ENCODE measurements around the gene ATP2B2.
A peak's percentile ranks its signal among the peaks of the same experiment; 100 is the strongest.

Gene ATP2B2

DNA sequence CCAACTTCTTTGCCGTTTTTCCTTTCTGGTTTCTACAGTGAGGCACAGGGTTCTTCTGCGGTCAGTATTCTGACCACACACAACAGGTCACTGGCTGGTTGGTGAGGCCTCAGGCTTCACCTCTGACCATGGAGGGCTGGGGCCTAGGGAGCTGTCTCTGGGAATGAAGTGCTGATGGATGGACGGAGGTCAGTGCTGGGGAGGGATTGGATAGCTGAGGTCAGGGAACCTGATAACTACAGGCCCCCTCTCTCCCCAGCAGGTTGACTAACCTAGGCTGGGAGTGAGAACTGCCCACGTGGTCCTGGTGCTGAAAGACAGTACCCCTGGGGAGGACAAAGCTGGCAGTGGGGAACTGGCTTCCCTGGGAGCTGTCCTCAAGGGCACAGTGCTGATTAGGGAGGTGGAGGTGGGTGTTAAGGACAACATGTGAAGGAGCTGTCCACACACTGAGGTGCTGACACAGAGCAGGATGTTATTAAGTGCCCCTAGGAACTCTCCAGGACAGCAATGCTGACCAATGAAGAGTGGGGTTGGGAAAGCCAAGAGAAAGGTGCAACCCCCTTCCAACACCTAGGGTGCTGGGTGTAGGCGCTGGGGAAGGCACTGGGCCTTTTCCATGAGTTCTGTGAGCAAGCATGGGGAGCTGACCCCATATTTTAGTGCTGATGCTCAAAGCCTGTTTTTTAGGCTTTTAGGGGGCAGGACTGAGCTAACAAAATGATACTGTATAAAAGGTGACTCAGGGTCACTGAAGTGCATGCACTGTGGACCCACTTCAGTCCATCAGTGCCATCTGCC lies 45.2 kb downstream of the ATP2B2 start (continued):
- TF ChIP-seq, protein P1, sequence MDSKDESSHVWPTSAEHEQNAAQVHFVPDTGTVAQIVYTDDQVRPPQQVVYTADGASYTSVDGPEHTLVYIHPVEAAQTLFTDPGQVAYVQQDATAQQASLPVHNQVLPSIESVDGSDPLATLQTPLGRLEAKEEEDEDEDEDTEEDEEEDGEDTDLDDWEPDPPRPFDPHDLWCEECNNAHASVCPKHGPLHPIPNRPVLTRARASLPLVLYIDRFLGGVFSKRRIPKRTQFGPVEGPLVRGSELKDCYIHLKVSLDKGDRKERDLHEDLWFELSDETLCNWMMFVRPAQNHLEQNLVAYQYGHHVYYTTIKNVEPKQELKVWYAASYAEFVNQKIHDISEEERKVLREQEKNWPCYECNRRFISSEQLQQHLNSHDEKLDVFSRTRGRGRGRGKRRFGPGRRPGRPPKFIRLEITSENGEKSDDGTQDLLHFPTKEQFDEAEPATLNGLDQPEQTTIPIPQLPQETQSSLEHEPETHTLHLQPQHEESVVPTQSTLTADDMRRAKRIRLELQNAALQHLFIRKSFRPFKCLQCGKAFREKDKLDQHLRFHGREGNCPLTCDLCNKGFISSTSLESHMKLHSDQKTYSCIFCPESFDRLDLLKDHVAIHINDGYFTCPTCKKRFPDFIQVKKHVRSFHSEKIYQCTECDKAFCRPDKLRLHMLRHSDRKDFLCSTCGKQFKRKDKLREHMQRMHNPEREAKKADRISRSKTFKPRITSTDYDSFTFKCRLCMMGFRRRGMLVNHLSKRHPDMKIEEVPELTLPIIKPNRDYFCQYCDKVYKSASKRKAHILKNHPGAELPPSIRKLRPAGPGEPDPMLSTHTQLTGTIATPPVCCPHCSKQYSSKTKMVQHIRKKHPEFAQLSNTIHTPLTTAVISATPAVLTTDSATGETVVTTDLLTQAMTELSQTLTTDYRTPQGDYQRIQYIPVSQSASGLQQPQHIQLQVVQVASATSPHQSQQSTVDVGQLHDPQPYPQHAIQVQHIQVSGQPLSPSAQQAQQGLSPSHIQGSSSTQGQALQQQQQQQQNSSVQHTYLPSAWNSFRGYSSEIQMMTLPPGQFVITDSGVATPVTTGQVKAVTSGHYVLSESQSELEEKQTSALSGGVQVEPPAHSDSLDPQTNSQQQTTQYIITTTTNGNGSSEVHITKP (tag by site-specific recombination; IDR thresholded peaks at IDR 0.05): no peak
- no peak for TF ChIP-seq ZNF157 (tag by site-specific recombination; IDR thresholded peaks at IDR 0.05)
- TF ChIP-seq ZNF843 (tag by site-specific recombination; IDR thresholded peaks at IDR 0.05): no peak
- TF ChIP-seq, protein P2, sequence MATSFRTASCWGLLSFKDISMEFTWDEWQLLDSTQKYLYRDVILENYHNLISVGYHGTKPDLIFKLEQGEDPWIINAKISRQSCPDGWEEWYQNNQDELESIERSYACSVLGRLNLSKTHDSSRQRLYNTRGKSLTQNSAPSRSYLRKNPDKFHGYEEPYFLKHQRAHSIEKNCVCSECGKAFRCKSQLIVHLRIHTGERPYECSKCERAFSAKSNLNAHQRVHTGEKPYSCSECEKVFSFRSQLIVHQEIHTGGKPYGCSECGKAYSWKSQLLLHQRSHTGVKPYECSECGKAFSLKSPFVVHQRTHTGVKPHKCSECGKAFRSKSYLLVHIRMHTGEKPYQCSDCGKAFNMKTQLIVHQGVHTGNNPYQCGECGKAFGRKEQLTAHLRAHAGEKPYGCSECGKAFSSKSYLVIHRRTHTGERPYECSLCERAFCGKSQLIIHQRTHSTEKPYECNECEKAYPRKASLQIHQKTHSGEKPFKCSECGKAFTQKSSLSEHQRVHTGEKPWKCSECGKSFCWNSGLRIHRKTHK (tag by site-specific recombination; IDR thresholded peaks at IDR 0.05): no peak
- TF ChIP-seq, protein P3, sequence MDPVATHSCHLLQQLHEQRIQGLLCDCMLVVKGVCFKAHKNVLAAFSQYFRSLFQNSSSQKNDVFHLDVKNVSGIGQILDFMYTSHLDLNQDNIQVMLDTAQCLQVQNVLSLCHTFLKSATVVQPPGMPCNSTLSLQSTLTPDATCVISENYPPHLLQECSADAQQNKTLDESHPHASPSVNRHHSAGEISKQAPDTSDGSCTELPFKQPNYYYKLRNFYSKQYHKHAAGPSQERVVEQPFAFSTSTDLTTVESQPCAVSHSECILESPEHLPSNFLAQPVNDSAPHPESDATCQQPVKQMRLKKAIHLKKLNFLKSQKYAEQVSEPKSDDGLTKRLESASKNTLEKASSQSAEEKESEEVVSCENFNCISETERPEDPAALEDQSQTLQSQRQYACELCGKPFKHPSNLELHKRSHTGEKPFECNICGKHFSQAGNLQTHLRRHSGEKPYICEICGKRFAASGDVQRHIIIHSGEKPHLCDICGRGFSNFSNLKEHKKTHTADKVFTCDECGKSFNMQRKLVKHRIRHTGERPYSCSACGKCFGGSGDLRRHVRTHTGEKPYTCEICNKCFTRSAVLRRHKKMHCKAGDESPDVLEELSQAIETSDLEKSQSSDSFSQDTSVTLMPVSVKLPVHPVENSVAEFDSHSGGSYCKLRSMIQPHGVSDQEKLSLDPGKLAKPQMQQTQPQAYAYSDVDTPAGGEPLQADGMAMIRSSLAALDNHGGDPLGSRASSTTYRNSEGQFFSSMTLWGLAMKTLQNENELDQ (tag by site-specific recombination; IDR thresholded peaks at IDR 0.05; ENCODE audit: low read depth): no peak
- no peak for TF ChIP-seq ZNF239 (tag by site-specific recombination; IDR thresholded peaks at IDR 0.05)
- TF ChIP-seq, protein P4, sequence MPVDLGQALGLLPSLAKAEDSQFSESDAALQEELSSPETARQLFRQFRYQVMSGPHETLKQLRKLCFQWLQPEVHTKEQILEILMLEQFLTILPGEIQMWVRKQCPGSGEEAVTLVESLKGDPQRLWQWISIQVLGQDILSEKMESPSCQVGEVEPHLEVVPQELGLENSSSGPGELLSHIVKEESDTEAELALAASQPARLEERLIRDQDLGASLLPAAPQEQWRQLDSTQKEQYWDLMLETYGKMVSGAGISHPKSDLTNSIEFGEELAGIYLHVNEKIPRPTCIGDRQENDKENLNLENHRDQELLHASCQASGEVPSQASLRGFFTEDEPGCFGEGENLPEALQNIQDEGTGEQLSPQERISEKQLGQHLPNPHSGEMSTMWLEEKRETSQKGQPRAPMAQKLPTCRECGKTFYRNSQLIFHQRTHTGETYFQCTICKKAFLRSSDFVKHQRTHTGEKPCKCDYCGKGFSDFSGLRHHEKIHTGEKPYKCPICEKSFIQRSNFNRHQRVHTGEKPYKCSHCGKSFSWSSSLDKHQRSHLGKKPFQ (tag by site-specific recombination; IDR thresholded peaks at IDR 0.05): no peak
- no peak for TF ChIP-seq ZNF324 (tag by site-specific recombination; IDR thresholded peaks at IDR 0.05)
- TF ChIP-seq ZNF76 (tag by site-specific recombination; IDR thresholded peaks at IDR 0.05; ENCODE audit: borderline replicate concordance, low read depth): no peak
- TF ChIP-seq, protein P5, sequence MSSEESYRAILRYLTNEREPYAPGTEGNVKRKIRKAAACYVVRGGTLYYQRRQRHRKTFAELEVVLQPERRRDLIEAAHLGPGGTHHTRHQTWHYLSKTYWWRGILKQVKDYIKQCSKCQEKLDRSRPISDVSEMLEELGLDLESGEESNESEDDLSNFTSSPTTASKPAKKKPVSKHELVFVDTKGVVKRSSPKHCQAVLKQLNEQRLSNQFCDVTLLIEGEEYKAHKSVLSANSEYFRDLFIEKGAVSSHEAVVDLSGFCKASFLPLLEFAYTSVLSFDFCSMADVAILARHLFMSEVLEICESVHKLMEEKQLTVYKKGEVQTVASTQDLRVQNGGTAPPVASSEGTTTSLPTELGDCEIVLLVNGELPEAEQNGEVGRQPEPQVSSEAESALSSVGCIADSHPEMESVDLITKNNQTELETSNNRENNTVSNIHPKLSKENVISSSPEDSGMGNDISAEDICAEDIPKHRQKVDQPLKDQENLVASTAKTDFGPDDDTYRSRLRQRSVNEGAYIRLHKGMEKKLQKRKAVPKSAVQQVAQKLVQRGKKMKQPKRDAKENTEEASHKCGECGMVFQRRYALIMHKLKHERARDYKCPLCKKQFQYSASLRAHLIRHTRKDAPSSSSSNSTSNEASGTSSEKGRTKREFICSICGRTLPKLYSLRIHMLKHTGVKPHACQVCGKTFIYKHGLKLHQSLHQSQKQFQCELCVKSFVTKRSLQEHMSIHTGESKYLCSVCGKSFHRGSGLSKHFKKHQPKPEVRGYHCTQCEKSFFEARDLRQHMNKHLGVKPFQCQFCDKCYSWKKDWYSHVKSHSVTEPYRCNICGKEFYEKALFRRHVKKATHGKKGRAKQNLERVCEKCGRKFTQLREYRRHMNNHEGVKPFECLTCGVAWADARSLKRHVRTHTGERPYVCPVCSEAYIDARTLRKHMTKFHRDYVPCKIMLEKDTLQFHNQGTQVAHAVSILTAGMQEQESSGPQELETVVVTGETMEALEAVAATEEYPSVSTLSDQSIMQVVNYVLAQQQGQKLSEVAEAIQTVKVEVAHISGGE (tag by site-specific recombination; conservative IDR thresholded peaks at IDR 0.05; ENCODE audit: low read depth): no peak
- TF ChIP-seq ZBTB21 (tag by site-specific recombination; IDR thresholded peaks at IDR 0.05): no peak
- TF ChIP-seq, protein P6, sequence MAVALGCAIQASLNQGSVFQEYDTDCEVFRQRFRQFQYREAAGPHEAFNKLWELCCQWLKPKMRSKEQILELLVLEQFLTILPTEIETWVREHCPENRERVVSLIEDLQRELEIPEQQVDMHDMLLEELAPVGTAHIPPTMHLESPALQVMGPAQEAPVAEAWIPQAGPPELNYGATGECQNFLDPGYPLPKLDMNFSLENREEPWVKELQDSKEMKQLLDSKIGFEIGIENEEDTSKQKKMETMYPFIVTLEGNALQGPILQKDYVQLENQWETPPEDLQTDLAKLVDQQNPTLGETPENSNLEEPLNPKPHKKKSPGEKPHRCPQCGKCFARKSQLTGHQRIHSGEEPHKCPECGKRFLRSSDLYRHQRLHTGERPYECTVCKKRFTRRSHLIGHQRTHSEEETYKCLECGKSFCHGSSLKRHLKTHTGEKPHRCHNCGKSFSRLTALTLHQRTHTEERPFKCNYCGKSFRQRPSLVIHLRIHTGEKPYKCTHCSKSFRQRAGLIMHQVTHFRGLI (tag by site-specific recombination; IDR thresholded peaks at IDR 0.05): no peak
- no peak for TF ChIP-seq SETDB1 (IDR thresholded peaks at IDR 0.05; ENCODE audit: insufficient read length, low read length)
- no peak for TF ChIP-seq ZBTB1 (tag by site-specific recombination; IDR thresholded peaks at IDR 0.05)
- no peak for TF ChIP-seq ZNF776 (tag by site-specific recombination; IDR thresholded peaks at IDR 0.05; ENCODE audit: borderline replicate concordance)
- TF ChIP-seq MEIS1 (CRISPR knock-in tag; IDR thresholded peaks at IDR 0.05; ENCODE audit: borderline replicate concordance): peak; percentile 38; the same call in 1 of the 2 replicates
- TF ChIP-seq, protein P7, sequence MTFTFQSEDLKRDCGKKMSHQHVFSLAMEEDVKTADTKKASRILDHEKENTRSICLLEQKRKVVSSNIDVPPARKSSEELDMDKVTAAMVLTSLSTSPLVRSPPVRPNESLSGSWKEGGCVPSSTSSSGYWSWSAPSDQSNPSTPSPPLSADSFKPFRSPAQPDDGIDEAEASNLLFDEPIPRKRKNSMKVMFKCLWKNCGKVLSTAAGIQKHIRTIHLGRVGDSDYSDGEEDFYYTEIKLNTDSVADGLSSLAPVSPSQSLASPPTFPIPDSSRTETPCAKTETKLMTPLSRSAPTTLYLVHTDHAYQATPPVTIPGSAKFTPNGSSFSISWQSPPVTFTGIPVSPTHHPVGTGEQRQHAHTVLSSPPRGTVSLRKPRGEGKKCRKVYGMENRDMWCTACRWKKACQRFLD (tag by site-specific recombination; IDR thresholded peaks at IDR 0.05): no peak
- TF ChIP-seq ZNF394 (tag by site-specific recombination; IDR thresholded peaks at IDR 0.05; ENCODE audit: borderline replicate concordance): no peak
- peak; percentile 76 for TF ChIP-seq ZBTB17 (tag by site-specific recombination; IDR thresholded peaks at IDR 0.05)
